HG02642 (cell line): ENCODE measurements around the gene COL4A4.

Experiments
- ATAC-seq: cut with Tn5 transposase; IDR thresholded peaks from one replicate; pipeline ENCODE4 v1.9.1; 2021; ENCODE audit warnings: mild to moderate bottlenecking; ENCODE audit not compliant: unreplicated experiment, poor library complexity

The COL4A4 gene

GRCh38 chr2:226953206-226953605 is 210.8 kb downstream of the COL4A4 start:
- ATAC-seq: no peak
